SK-N-SH treated with all-trans-retinoic acid at 6 μM for 48 hours (cell line): ENCODE results near the gene C8B.

ENCODE experiments used
- ARNTL ChIP-seq: fragments of 450-650 bp; formaldehyde crosslinking; IDR thresholded peaks from 2 replicates; pipeline ENCODE4 v1.5.0; 2020; ENCODE audit warnings: low read depth, mild to moderate bottlenecking, moderate library complexity, borderline replicate concordance
- CREB5 ChIP-seq: fragments of 250-450 bp; sonication (Bioruptor Pico); IDR thresholded peaks from 2 replicates; pipeline ENCODE4 v1.5.1; 2020; ENCODE audit warnings: low read depth, mild to moderate bottlenecking, moderate library complexity
- CSDC2 ChIP-seq: fragments of 250-450 bp; sonication (Bioruptor Pico); IDR thresholded peaks from 2 replicates; pipeline ENCODE4 v1.5.0; 2020; ENCODE audit warnings: mild to moderate bottlenecking, moderate library complexity
- GLIS3 ChIP-seq: fragments of 250-450 bp; sonication (Bioruptor Pico); IDR thresholded peaks from 2 replicates; pipeline ENCODE4 v1.5.0; 2020; ENCODE audit warnings: mild to moderate bottlenecking, moderate library complexity
- ISL1 ChIP-seq: fragments of 250-450 bp; sonication (Bioruptor Pico); IDR thresholded peaks from 2 replicates; pipeline ENCODE4 v2.1.2; 2022; ENCODE audit warnings: mild to moderate bottlenecking, moderate library complexity
- POU6F1 ChIP-seq: fragments of 250-450 bp; sonication (Bioruptor Pico); IDR thresholded peaks from 2 replicates; pipeline ENCODE4 v1.8.0; 2021; ENCODE audit warnings: low read depth, mild to moderate bottlenecking, moderate library complexity, borderline replicate concordance
- SNAI2 ChIP-seq: fragments of 250-450 bp; sonication (Bioruptor Pico); IDR thresholded peaks from 2 replicates; pipeline ENCODE4 v1.5.0; 2020; ENCODE audit warnings: mild to moderate bottlenecking, moderate library complexity
- TOX ChIP-seq: fragments of 250-450 bp; sonication (Bioruptor Pico); IDR thresholded peaks from 2 replicates; pipeline ENCODE4 v1.8.0; 2021; ENCODE audit warnings: mild to moderate bottlenecking, moderate library complexity, borderline replicate concordance
- TSHZ2 ChIP-seq: fragments of 250-450 bp; sonication (Bioruptor Pico); IDR thresholded peaks from 2 replicates; pipeline ENCODE4 v1.5.0; 2020; ENCODE audit warnings: mild to moderate bottlenecking, moderate library complexity
- ZC3H10 ChIP-seq: fragments of 250-450 bp; sonication (Bioruptor Pico); IDR thresholded peaks from 2 replicates; pipeline ENCODE4 v1.5.1; 2021; ENCODE audit warnings: mild to moderate bottlenecking, moderate library complexity
- ZFP3 ChIP-seq: fragments of 250-450 bp; sonication (Bioruptor Pico); IDR thresholded peaks from 2 replicates; pipeline ENCODE4 v1.5.0; 2020; ENCODE audit warnings: mild to moderate bottlenecking, moderate library complexity
- ZFP30 ChIP-seq: fragments of 450-650 bp; formaldehyde crosslinking; IDR thresholded peaks from 2 replicates; pipeline ENCODE4 v1.5.0; 2022; ENCODE audit warnings: mild to moderate bottlenecking, moderate library complexity
- ZNF8 ChIP-seq: fragments of 450-650 bp; formaldehyde crosslinking; IDR thresholded peaks from 2 replicates; pipeline ENCODE4 v1.5.0; 2020; ENCODE audit warnings: mild to moderate bottlenecking, moderate library complexity

- TF ChIP-seq ZFP3 (no peak), GLIS3 (CRISPR knock-in tag) (no peak), CREB5 (CRISPR knock-in tag) (no peak), ZNF8 (no peak), CSDC2 (no peak), TSHZ2 (CRISPR knock-in tag) (no peak), ARNTL (no peak), TOX (no peak), SNAI2 (no peak), POU6F1 (CRISPR knock-in tag) (no peak), ISL1 (CRISPR knock-in tag) (no peak), ZFP30 (no peak), ZC3H10 (CRISPR knock-in tag) (no peak)
Measured at GRCh38 chr1:57010511-57010910, 44.7 kb upstream of the C8B start.
